Measurements from ENCODE around the gene TGM4.

TGM4 gene

DNA sequence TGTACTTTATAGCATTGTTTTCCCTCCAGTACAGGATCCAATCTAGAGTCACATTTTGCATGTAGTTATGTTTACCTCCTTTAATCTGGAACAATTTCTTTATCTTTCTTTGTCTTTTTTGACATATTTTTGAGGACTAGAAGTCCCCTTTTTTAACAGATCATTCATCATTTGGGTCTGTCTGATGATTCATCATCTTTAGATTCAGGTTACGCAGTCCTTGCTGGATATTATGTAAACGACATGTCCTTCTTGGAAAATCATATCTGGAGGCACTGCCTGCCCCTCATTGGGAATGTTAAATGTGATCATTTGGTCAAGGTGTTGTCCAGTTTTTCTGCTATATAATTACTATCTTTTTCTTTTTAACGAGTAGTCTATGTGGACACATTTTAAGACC lies 18.3 kb downstream of the TGM4 start:
- H3K4me3 Mint-ChIP-seq, result no peak overlapping the region
- DNase-seq, result no peak
- H3K27me3 Mint-ChIP-seq (ENCODE audit: low read depth, poor library complexity), result peaks cover 7% of the 10 kb centered on the region
- no peaks in the 10 kb centered on the region for H3K9me3 Mint-ChIP-seq
- no peaks in the 10 kb centered on the region for H3K36me3 Mint-ChIP-seq (ENCODE audit: low read depth)
- H3K4me1 Mint-ChIP-seq, result no peaks in the 10 kb centered on the region
- TF ChIP-seq, protein P1, sequence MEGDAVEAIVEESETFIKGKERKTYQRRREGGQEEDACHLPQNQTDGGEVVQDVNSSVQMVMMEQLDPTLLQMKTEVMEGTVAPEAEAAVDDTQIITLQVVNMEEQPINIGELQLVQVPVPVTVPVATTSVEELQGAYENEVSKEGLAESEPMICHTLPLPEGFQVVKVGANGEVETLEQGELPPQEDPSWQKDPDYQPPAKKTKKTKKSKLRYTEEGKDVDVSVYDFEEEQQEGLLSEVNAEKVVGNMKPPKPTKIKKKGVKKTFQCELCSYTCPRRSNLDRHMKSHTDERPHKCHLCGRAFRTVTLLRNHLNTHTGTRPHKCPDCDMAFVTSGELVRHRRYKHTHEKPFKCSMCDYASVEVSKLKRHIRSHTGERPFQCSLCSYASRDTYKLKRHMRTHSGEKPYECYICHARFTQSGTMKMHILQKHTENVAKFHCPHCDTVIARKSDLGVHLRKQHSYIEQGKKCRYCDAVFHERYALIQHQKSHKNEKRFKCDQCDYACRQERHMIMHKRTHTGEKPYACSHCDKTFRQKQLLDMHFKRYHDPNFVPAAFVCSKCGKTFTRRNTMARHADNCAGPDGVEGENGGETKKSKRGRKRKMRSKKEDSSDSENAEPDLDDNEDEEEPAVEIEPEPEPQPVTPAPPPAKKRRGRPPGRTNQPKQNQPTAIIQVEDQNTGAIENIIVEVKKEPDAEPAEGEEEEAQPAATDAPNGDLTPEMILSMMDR (IDR thresholded peaks at IDR 0.05), result no peak
- no peak overlapping the region for H3K27ac Mint-ChIP-seq

DNA sequence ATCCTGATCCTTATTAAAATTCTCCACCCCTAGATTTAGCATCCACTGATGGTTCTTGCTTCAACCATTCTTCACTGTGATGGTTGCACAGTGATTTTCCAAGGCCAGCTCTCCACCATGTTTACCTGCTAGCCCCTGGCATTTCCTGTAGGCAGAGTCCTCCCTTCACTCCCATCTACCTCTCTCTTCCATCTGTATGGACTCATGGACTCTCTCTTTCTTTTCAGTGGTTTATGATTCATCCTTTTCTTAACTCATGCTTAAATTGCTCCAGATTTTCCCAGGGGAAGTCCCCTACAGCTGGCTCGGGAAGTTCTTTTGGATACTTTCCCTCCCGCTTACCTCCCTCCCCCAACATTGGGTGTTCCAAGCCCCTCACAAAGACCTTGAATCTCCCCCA lies 18.7 kb downstream of the TGM4 start:
- H3K9me3 Mint-ChIP-seq, result no peaks in the 10 kb centered on the region

DNA sequence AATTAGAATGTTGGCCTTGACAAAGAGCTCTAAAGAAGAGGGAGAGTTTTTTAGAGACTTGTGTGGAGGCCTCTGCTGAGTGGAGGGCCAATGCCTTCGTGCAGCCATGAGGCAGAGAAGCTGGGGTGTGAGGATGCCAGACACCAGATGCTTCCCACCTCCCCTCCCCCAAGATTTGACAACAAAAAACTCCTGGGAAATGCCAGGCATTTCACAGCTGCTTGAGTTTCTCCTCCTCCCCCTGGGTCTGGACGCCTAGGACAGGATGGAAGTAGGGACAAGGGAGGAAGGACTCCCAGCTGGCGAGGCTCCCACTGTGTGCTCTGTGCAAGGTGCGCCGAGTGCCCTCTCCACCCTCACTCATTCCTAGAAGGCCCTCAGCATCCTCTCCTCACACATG lies 20.1 kb downstream of the TGM4 start:
- H3K4me1 Mint-ChIP-seq, result peaks cover 6% of the 10 kb centered on the region
- peaks cover 7% of the 10 kb centered on the region for H3K27me3 Mint-ChIP-seq (ENCODE audit: low read depth, poor library complexity)
- H3K27ac Mint-ChIP-seq, result no peak overlapping the region

More for the DNA sequence above, 18.7 kb downstream of the TGM4 start:
- Mint-ChIP-seq H3K36me3 (ENCODE audit: low read depth) (no peaks in the 10 kb centered on the region), H3K4me3 (no peak overlapping the region), H3K4me1 (no peaks in the 10 kb centered on the region), H3K27ac (no peak overlapping the region), H3K27me3 (ENCODE audit: low read depth, poor library complexity) (peaks cover 7% of the 10 kb centered on the region)
- DNase-seq, result no peak
- TF ChIP-seq, protein P1 (IDR thresholded peaks at IDR 0.05), result no peak

DNA sequence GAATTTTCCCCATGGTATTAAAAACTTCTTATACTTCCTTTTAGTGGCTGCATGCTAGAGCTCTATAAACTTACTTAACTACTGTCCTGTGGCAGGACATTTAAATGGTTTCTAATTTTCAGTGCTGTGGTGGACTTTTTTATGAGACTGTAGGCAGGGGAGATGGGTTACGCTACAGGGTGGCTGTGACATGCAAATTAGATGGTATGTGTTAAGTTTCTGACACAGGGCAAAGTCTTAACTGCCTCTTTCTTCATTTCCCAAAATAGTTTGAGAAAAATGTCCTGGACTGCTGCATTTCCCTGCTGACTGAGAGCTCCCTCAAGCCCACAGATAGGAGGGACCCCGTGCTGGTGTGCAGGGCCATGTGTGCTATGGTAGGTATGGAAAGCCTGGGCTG lies 22.0 kb downstream of the TGM4 start:
- Mint-ChIP-seq H3K27me3 (ENCODE audit: low read depth, poor library complexity) (no peaks in the 10 kb centered on the region), H3K36me3 (ENCODE audit: low read depth) (no peaks in the 10 kb centered on the region), H3K27ac (peak overlapping the region; percentile 39), H3K4me1 (peaks cover 19% of the 10 kb centered on the region), H3K4me3 (no peak overlapping the region), H3K9me3 (no peaks in the 10 kb centered on the region)
- DNase-seq, result no peak
- TF ChIP-seq, protein P1 (IDR thresholded peaks at IDR 0.05), result no peak

More for the DNA sequence above, 20.1 kb downstream of the TGM4 start:
- Mint-ChIP-seq H3K36me3 (ENCODE audit: low read depth) (no peaks in the 10 kb centered on the region), H3K9me3 (no peaks in the 10 kb centered on the region), H3K4me3 (no peak overlapping the region)
- no peak for DNase-seq
- TF ChIP-seq, protein P1 (IDR thresholded peaks at IDR 0.05), result no peak

DNA sequence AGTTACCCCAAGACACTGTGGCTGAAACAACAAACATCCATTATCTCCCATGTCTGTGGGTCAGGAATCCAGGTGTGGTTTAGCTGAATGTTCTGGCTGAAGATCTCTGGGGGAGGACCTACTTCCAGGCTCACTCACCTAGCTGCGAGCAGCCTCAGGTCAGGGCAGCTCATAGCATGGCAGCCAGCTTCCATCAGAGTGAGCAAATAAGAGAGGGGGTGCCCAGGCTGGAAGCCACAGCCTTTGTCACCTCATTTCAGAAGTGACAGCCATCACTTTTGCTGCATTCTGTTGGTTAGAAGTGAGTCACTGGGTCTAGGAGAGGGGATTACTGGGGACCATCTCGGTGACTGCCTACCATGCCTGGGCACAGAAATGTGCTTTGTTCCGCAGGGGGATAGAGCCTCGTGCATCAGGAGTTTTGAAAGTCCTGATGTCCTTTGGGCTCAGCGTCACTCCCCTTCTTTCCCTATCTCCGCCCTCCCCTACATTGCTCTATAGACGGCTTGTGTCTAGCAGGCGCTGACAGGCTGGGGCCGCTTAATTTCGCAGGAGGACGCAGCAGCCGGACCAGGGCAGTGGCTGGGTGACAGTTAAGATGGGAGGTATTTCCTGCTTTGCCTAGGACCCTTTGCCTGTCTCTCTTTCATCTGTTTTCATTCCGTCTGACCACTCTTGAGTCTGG lies 25.4 kb downstream of the TGM4 start:
- peak overlapping the region; percentile 84 for H3K27ac Mint-ChIP-seq
- peaks cover 25% of the 10 kb centered on the region for H3K4me1 Mint-ChIP-seq
- peak overlapping the region; percentile 18 for H3K4me3 Mint-ChIP-seq
- TF ChIP-seq, protein P1 (IDR thresholded peaks at IDR 0.05), result no peak
- no peaks in the 10 kb centered on the region for H3K36me3 Mint-ChIP-seq (ENCODE audit: low read depth)
- peaks cover 2% of the 10 kb centered on the region for H3K27me3 Mint-ChIP-seq (ENCODE audit: low read depth, poor library complexity)
- H3K9me3 Mint-ChIP-seq, result no peaks in the 10 kb centered on the region
- DNase-seq, result no peak

DNA sequence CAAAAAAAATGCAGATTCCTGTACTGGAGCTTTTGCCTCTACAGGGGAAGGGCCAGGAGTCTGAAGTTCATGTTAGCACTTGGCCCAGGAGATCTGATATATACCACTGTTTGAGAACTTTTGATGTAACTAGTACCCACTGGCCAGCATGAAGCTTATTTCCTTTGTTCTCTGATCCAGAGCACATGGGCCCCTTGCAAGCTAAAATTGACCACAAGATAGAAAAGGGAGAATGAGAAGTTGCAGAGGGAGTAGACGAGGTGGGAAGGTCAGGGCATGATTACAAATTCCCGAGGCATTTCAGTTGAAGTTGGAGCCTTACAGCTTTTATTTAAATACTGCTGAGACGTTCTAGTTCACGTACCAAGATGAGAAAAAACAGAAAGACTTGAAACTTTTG lies 28.2 kb downstream of the TGM4 start:
- no peaks in the 10 kb centered on the region for H3K36me3 Mint-ChIP-seq (ENCODE audit: low read depth)
- no peak for DNase-seq
- peak overlapping the region; percentile 23 for H3K27ac Mint-ChIP-seq
- H3K27me3 Mint-ChIP-seq (ENCODE audit: low read depth, poor library complexity), result peaks cover 2% of the 10 kb centered on the region
- peaks cover 35% of the 10 kb centered on the region for H3K4me1 Mint-ChIP-seq
- H3K4me3 Mint-ChIP-seq, result no peak overlapping the region
- TF ChIP-seq, protein P1 (IDR thresholded peaks at IDR 0.05), result no peak
- no peaks in the 10 kb centered on the region for H3K9me3 Mint-ChIP-seq

Data from nephron progenitor cell (in vitro differentiated cells).